Bronchial epithelial cell (primary cell): ENCODE results near the gene ACP7. TPM values are rescaled to one million over a fixed set of nuclear protein-coding genes. Genes with fewer than 3 reads are reported as not detected.

ENCODE experiments used
- DNase-seq: peaks from one replicate; pipeline ENCODE4 v3.0.0-alpha.2; 2010; ENCODE audit warnings: low read depth
- FAIRE-seq: peaks from 2 replicates; lab custom pipeline; 2011; peaks lifted over from hg19 to GRCh38; lab: Jason Lieb, UNC
- H3K27me3 ChIP-seq: 2 replicates; pipeline ENCODE4 v1.5.1; 2011; ENCODE audit warnings: low read length; ENCODE audit not compliant: control insufficient read depth, insufficient read depth
- H3K36me3 ChIP-seq: 2 replicates; pipeline ENCODE4 v1.5.1; 2011; ENCODE audit warnings: low read length; ENCODE audit not compliant: control insufficient read depth, insufficient read depth
- H3K4me3 ChIP-seq: 2 replicates; pipeline ENCODE4 v1.5.1; 2011; ENCODE audit warnings: mild to moderate bottlenecking, low read depth, low read length, control low read depth
- CTCF ChIP-seq: IDR thresholded peaks from 2 replicates; pipeline ENCODE4 v1.5.1; 2011; ENCODE audit warnings: mild to moderate bottlenecking, moderate library complexity, low read length, control low read depth, inconsistent platforms; ENCODE audit not compliant: insufficient read depth, severe bottlenecking
- total RNA-seq: library from RNA; depleted of rRNA; stranded (reverse); fragments of >200 nt; gene quantifications from 2 replicates; pipeline ENCODE4 v1.2.1, GENCODE V29; 2014

ACP7 gene
- total RNA-seq, 1 donor from 2014 or later = 0.53 TPM

GRCh38 chr19:39054091-39054470, 30.1 kb upstream of the ACP7 start:
- Histone ChIP-seq H3K36me3 (no peaks in the 10 kb centered on the region), H3K27me3 (no peaks in the 10 kb centered on the region), H3K4me3 (no peak overlapping the region)
- FAIRE-seq (no peak), DNase-seq (no peak)
- TF ChIP-seq CTCF = no peak

- no peaks in the 10 kb centered on the region for H3K36me3 ChIP-seq
- FAIRE-seq (no peak), DNase-seq (no peak)
- no peak overlapping the region for H3K4me3 ChIP-seq
- no peaks in the 10 kb centered on the region for H3K27me3 ChIP-seq
- TF ChIP-seq CTCF = no peak
Measured at GRCh38 chr19:39057615-39058014, 26.6 kb upstream of the ACP7 start.

GRCh38 chr19:39059302-39059701, 24.9 kb upstream of the ACP7 start:
- FAIRE-seq = no peak
- H3K36me3 ChIP-seq = no peaks in the 10 kb centered on the region
- no peak overlapping the region for H3K4me3 ChIP-seq
- DNase-seq = no peak
- H3K27me3 ChIP-seq = no peaks in the 10 kb centered on the region
- TF ChIP-seq CTCF = no peak

- FAIRE-seq = no peak
Measured at GRCh38 chr19:39060171-39060570, 24.0 kb upstream of the ACP7 start.

GRCh38 chr19:39064405-39064804, 19.8 kb upstream of the ACP7 start:
- H3K4me3 ChIP-seq = no peak overlapping the region
- no peak for FAIRE-seq
- H3K27me3 ChIP-seq = no peaks in the 10 kb centered on the region
- H3K36me3 ChIP-seq = no peaks in the 10 kb centered on the region
- TF ChIP-seq CTCF = no peak
- no peak for DNase-seq

More at GRCh38 chr19:39060171-39060570, 24.0 kb upstream of the ACP7 start:
- no peak for TF ChIP-seq CTCF
- no peak for DNase-seq
- H3K36me3 ChIP-seq = no peaks in the 10 kb centered on the region
- no peaks in the 10 kb centered on the region for H3K27me3 ChIP-seq
- H3K4me3 ChIP-seq = no peak overlapping the region

GRCh38 chr19:39065928-39066327, 18.2 kb upstream of the ACP7 start:
- H3K4me3 ChIP-seq = no peak overlapping the region
- FAIRE-seq (no peak), DNase-seq (no peak)
- H3K36me3 ChIP-seq = no peaks in the 10 kb centered on the region
- TF ChIP-seq CTCF = no peak
- no peaks in the 10 kb centered on the region for H3K27me3 ChIP-seq
